ENCODE data around the gene ZNF865. TPM values are rescaled to one million over a fixed set of nuclear protein-coding genes. Genes with fewer than 3 reads are reported as not detected.

The ZNF865 gene
- total RNA-seq, 1 donor from 2014 or later = 18.4 TPM

GRCh38 chr19:55640043-55640576, 34.7 kb downstream of the ZNF865 start:
- peak; percentile 37 for ATAC-seq
- no peaks in the 10 kb centered on the region for H3K9me3 ChIP-seq

GRCh38 chr19:55640577-55641425, 35.4 kb downstream of the ZNF865 start, which contains the start of gene ZNF580:
Gene ZNF580 (plus strand): TSS chr19:55641002. CDS start chr19:55642509, 1,507 bp downstream.
- no peak for TF ChIP-seq CTCF (IDR thresholded peaks at IDR 0.05)
- Histone ChIP-seq H3K27me3 (no peaks in the 10 kb centered on the region), H3K9me3 (no peaks in the 10 kb centered on the region), H3K27ac (peak within 1 kb of the TSS; percentile 84), H3K4me3 (peak within 1 kb of the TSS; percentile 89), H3K36me3 (peaks cover 13% of the 10 kb centered on the region), H3K4me1 (peaks cover 62% of the 10 kb centered on the region)
- intact Hi-C loops (cut with DNase I) = no loop called here
- ATAC-seq = peak; percentile 75
- DNase-seq = peak; percentile 86

More at GRCh38 chr19:55640043-55640576, 34.7 kb downstream of the ZNF865 start:
- Histone ChIP-seq H3K36me3 (peaks cover 6% of the 10 kb centered on the region), H3K27me3 (no peaks in the 10 kb centered on the region), H3K4me3 (peak overlapping the region; percentile 89), H3K4me1 (peaks cover 65% of the 10 kb centered on the region), H3K27ac (peak overlapping the region; percentile 84)
- intact Hi-C loops (cut with DNase I) = no loop called here
- TF ChIP-seq CTCF (IDR thresholded peaks at IDR 0.05) = peak; percentile 54
- DNase-seq = peak; percentile 88

DNA sequence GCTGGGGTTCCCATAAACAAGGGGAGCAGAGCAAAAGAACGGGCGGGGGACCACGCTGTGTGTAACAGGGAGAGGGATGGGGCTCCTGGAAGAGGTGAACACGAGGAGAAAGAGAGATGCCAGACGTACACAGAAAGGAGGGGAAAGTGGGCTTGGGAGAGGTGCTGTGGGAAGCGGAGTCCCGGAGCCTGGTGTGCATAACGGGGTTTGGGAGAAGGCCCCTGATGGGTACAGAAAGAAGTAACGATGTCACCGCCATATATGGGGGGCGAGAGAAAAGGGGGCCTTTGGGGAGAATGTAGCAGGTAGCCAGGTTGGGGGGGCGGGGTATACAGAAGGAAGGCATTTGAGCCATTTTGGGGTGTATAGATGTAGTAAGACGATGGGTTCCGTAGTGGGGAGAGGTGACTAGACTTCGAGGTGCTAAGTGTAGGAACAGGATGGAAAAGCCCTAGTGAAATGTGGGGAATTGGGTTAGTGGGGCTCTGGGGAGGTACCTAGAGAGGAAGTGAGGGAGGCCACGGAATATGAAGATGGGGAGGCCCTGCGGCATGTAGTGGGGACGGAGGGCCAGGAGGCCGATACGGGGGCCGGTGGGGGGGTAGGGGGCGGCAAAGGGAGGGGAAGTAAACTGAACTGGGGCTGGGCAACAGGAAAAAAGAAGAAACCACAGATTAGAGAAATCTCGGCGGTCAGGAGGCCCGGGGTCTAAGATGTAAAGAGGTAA, 36.1 kb downstream of the ZNF865 start:
- Histone ChIP-seq H3K4me3 (peak overlapping the region; percentile 89), H3K27ac (peak overlapping the region; percentile 84), H3K27me3 (no peaks in the 10 kb centered on the region), H3K36me3 (peaks cover 13% of the 10 kb centered on the region), H3K9me3 (no peaks in the 10 kb centered on the region), H3K4me1 (peaks cover 54% of the 10 kb centered on the region)
- intact Hi-C loops (cut with DNase I) = no loop called here
- ATAC-seq = no peak
- DNase-seq = no peak
- no peak for TF ChIP-seq CTCF (IDR thresholded peaks at IDR 0.05)

GRCh38 chr19:55642153-55643002, 36.9 kb downstream of the ZNF865 start:
- H3K4me3 ChIP-seq = peak overlapping the region; percentile 89
- peaks cover 13% of the 10 kb centered on the region for H3K36me3 ChIP-seq
- no peak for TF ChIP-seq CTCF (IDR thresholded peaks at IDR 0.05)
- H3K4me1 ChIP-seq = peaks cover 51% of the 10 kb centered on the region
- no peaks in the 10 kb centered on the region for H3K9me3 ChIP-seq
- DNase-seq = peak; percentile 80
- H3K27me3 ChIP-seq = no peaks in the 10 kb centered on the region
- peak; percentile 1 for ATAC-seq
- intact Hi-C loops (cut with DNase I) = no loop called here
- H3K27ac ChIP-seq = peak overlapping the region; percentile 84

All from upper lobe of right lung (tissue), 1 donor.